H9 (cell line): ENCODE measurements around the gene ZNF878. TPM values are rescaled to one million over a fixed set of nuclear protein-coding genes. Genes with fewer than 3 reads are reported as not detected.

Experiments
- DNase-seq: peaks from one replicate; pipeline ENCODE4 v3.0.0-alpha.2; 2017
- H2AFZ ChIP-seq: one replicate; pipeline ENCODE4 v1.6.1; 2013; ENCODE audit warnings: mild to moderate bottlenecking, low read length, control low read depth, moderate library complexity
- H2AK5ac ChIP-seq: 2 replicates; pipeline ENCODE4 v1.6.1; 2013; ENCODE audit warnings: low read length, control low read depth, mixed read lengths; ENCODE audit not compliant: insufficient read length
- H2BK120ac ChIP-seq: one replicate; pipeline ENCODE4 v1.6.1; 2013; ENCODE audit warnings: low read depth, mild to moderate bottlenecking, low read length, control low read depth, inconsistent platforms; ENCODE audit not compliant: poor library complexity, severe bottlenecking
- H2BK12ac ChIP-seq: 2 replicates; pipeline ENCODE4 v1.6.1; 2013; ENCODE audit warnings: low read length, control low read depth, mixed read lengths, low read depth; ENCODE audit not compliant: insufficient read length
- H2BK15ac ChIP-seq: 2 replicates; pipeline ENCODE4 v1.6.1; 2013; ENCODE audit warnings: low read depth, low read length, control low read depth
- H2BK20ac ChIP-seq: one replicate; pipeline ENCODE4 v1.6.1; 2013; ENCODE audit warnings: low read depth, mild to moderate bottlenecking, low read length, control low read depth, inconsistent platforms; ENCODE audit not compliant: poor library complexity, severe bottlenecking
- H2BK5ac ChIP-seq: 2 replicates; pipeline ENCODE4 v1.6.1; 2013; ENCODE audit warnings: low read length, control low read depth, mixed read lengths; ENCODE audit not compliant: insufficient read length
- H3K14ac ChIP-seq: 2 replicates; pipeline ENCODE4 v1.6.1; 2013; ENCODE audit warnings: low read length, control low read depth; ENCODE audit not compliant: insufficient read depth
- H3K18ac ChIP-seq: 2 replicates; pipeline ENCODE4 v1.6.1; 2013; ENCODE audit warnings: low read depth, mild to moderate bottlenecking, mixed read lengths, low read length, control low read depth; ENCODE audit not compliant: insufficient read length
- H3K23ac ChIP-seq: 2 replicates; pipeline ENCODE4 v1.6.1; 2013; ENCODE audit warnings: low read length, control low read depth, mixed read lengths, low read depth; ENCODE audit not compliant: insufficient read length
- H3K23me2 ChIP-seq: 2 replicates; pipeline ENCODE4 v1.6.1; 2013; ENCODE audit warnings: low read depth, mild to moderate bottlenecking, mixed read lengths, low read length, control low read depth; ENCODE audit not compliant: insufficient read length, poor library complexity, severe bottlenecking
- H3K27ac ChIP-seq: 2 replicates; pipeline ENCODE4 v1.5.1; 2013; ENCODE audit warnings: low read length, control low read depth, mixed read lengths, low read depth; ENCODE audit not compliant: insufficient read length
- H3K27me3 ChIP-seq: 2 replicates; pipeline ENCODE4 v1.6.1; 2013; ENCODE audit warnings: low read length, control low read depth, inconsistent platforms; ENCODE audit not compliant: insufficient read depth
- H3K4ac ChIP-seq: 2 replicates; pipeline ENCODE4 v1.6.1; 2013; ENCODE audit warnings: low read depth, mild to moderate bottlenecking, control low read depth, inconsistent platforms, low read length, moderate library complexity
- H3K4me1 ChIP-seq: 2 replicates; pipeline ENCODE4 v1.6.1; 2013; ENCODE audit warnings: low read length, control low read depth, inconsistent platforms; ENCODE audit not compliant: insufficient read depth
- H3K4me2 ChIP-seq: 2 replicates; pipeline ENCODE4 v1.6.1; 2013; ENCODE audit warnings: low read length, control low read depth, mixed read lengths; ENCODE audit not compliant: insufficient read length, insufficient read depth
- H3K56ac ChIP-seq: 2 replicates; pipeline ENCODE4 v1.6.1; 2013; ENCODE audit warnings: low read depth, mild to moderate bottlenecking, mixed read lengths, low read length, control low read depth; ENCODE audit not compliant: insufficient read length
- H3K79me1 ChIP-seq: 2 replicates; pipeline ENCODE4 v1.6.1; 2013; ENCODE audit warnings: low read depth, mild to moderate bottlenecking, moderate library complexity, low read length, control low read depth, inconsistent platforms; ENCODE audit not compliant: insufficient read depth, poor library complexity, severe bottlenecking
- H3K79me2 ChIP-seq: 2 replicates; pipeline ENCODE4 v1.6.1; 2013; ENCODE audit warnings: low read length, control low read depth, inconsistent platforms; ENCODE audit not compliant: insufficient read depth
- H3K9ac ChIP-seq: 2 replicates; pipeline ENCODE4 v1.6.1; 2013; ENCODE audit warnings: low read length, control low read depth, mixed read lengths; ENCODE audit not compliant: insufficient read length; ENCODE audit errors: extremely low read depth
- H3K9me3 ChIP-seq: one replicate; pipeline ENCODE4 v1.6.1; 2013; ENCODE audit warnings: low read depth, low read length, inconsistent platforms; ENCODE audit not compliant: control insufficient read depth
- H3T11ph ChIP-seq: one replicate; pipeline ENCODE4 v1.6.1; 2013; ENCODE audit warnings: mild to moderate bottlenecking, low read length, control low read depth, inconsistent platforms
- H4K20me1 ChIP-seq: one replicate; pipeline ENCODE4 v1.6.1; 2013; ENCODE audit not compliant: control insufficient read depth, insufficient read length, insufficient read depth
- H4K5ac ChIP-seq: 2 replicates; pipeline ENCODE4 v1.6.1; 2013; ENCODE audit warnings: low read depth, mild to moderate bottlenecking, mixed read lengths, low read length, control low read depth; ENCODE audit not compliant: insufficient read length
- H4K8ac ChIP-seq: replicated peaks from 2 replicates; pipeline ENCODE4 v1.6.1; 2013; ENCODE audit warnings: low read length, control low read depth, mixed read lengths, low read depth; ENCODE audit not compliant: insufficient read length
- H4K91ac ChIP-seq: 2 replicates; pipeline ENCODE4 v1.6.1; 2013; ENCODE audit warnings: low read depth, mild to moderate bottlenecking, moderate library complexity, mixed read lengths, low read length, control low read depth; ENCODE audit not compliant: insufficient read length
- H3K27ac Mint-ChIP-seq, 3 experiments: 2 replicates in 2 of 3; 3 replicates in 1 of 3; pipeline ENCODE4 v1.8.0; 2020 to 2021; ENCODE audit warnings: mixed read lengths in 3 of 3, mild to moderate bottlenecking in 1 of 3, moderate library complexity in 1 of 3
- H3K27me3 Mint-ChIP-seq: 2 replicates; pipeline ENCODE4 v1.8.0; 2021; ENCODE audit warnings: low read depth, mild to moderate bottlenecking, moderate library complexity, mixed read lengths
- H3K36me3 Mint-ChIP-seq, 3 experiments: 2 replicates in 2 of 3; 3 replicates in 1 of 3; pipeline ENCODE4 v1.8.0; 2020 to 2021; ENCODE audit warnings: low read depth in 3 of 3, mixed read lengths in 3 of 3; ENCODE audit not compliant: insufficient read depth in 1 of 3
- H3K4me1 Mint-ChIP-seq, 2 experiments: 2 replicates each; pipeline ENCODE4 v1.8.0; 2020; ENCODE audit warnings: mixed read lengths in 2 of 2
- H3K4me3 Mint-ChIP-seq, 2 experiments: 2 replicates in 1 of 2; 3 replicates in 1 of 2; pipeline ENCODE4 v1.8.0; 2020 to 2021; ENCODE audit warnings: mild to moderate bottlenecking in 2 of 2, mixed read lengths in 2 of 2, moderate library complexity in 1 of 2
- H3K9me3 Mint-ChIP-seq, 2 experiments: 2 replicates in 1 of 2; 3 replicates in 1 of 2; pipeline ENCODE4 v1.8.0; 2020; ENCODE audit warnings: mild to moderate bottlenecking in 2 of 2, mixed read lengths in 2 of 2, moderate library complexity in 1 of 2
- CTCF ChIP-seq: fragments of 200-600 bp; sonication (generic); conservative IDR thresholded peaks from 3 replicates; pipeline ENCODE4 v1.8.0; 2021; ENCODE audit warnings: antibody characterized with exemption, mild to moderate bottlenecking
- WGBS: extraction: QIAGEN DNeasy Blood & Tissue Kit; methylation state at CpG from one replicate; pipeline ENCODE4 v1.1.7; 2013; ENCODE audit warnings: missing lambda C conversion rate, low lambda C conversion rate, mixed read lengths; ENCODE audit not compliant: insufficient read length; ENCODE audit errors: extremely low coverage; 5-methylcytosine and 5-hydroxymethylcytosine counted together
- total RNA-seq: library from RNA; stranded (reverse); gene quantifications from 2 replicates; pipeline ENCODE4 v1.2.1, GENCODE V29; 2021

Gene ZNF878
- total RNA-seq, 1 experiment from 2014 or later, result 5.4 TPM

GRCh38 chr19:12015015-12015752 lies 37.6 kb downstream of the ZNF878 start:
- Histone ChIP-seq H4K8ac (no peak overlapping the region), H3K9me3 (peaks cover 56% of the 10 kb centered on the region), H2BK20ac (no peak overlapping the region), H2BK120ac (no peak overlapping the region), H3K79me1 (no peaks in the 10 kb centered on the region), H4K5ac (no peak overlapping the region), H3K9ac (no peak overlapping the region), H3K79me2 (no peaks in the 10 kb centered on the region), H3K27ac (no peak overlapping the region), H3K23ac (no peak overlapping the region), H2BK5ac (no peak overlapping the region), H3K4me1 (no peaks in the 10 kb centered on the region), H2AK5ac (no peak overlapping the region), H3T11ph (no peak overlapping the region), H3K56ac (no peak overlapping the region), H3K18ac (no peak overlapping the region), H3K27me3 (no peaks in the 10 kb centered on the region), H3K14ac (no peak overlapping the region), H4K91ac (no peak overlapping the region), H3K4ac (no peak overlapping the region), H2AFZ (no peak overlapping the region), H2BK12ac (no peak overlapping the region), H4K20me1 (no peaks in the 10 kb centered on the region), H3K4me2 (no peak overlapping the region), H3K23me2 (no peaks in the 10 kb centered on the region), H2BK15ac (no peak overlapping the region)
- Mint-ChIP-seq H3K9me3 (peaks cover 83 to 88% of the 10 kb centered on the region in 2 experiments), H3K4me3 (no peak overlapping the region), H3K36me3 (peaks cover 81 to 86% (median 84%) of the 10 kb centered on the region in 3 experiments), H3K27ac (no peak overlapping the region), H3K27me3 (no peaks in the 10 kb centered on the region; the same call in 1 of the 2 replicates), H3K4me1 (no peaks in the 10 kb centered on the region)
- TF ChIP-seq CTCF, result no peak
- DNase-seq, result no peak
- no CpG with 5 or more reads among the region's 9 CpGs for WGBS
